ENCODE measurements around the gene CHERP. TPM values are rescaled to one million over a fixed set of nuclear protein-coding genes. Genes with fewer than 3 reads are reported as not detected.

CHERP gene
- total and polyA plus RNA-seq, 2 of the 8 experiments (the other 6 are each of a cell fraction or from before 2014, with no cell fraction given), result 13.9 to 73.7 TPM

DNA sequence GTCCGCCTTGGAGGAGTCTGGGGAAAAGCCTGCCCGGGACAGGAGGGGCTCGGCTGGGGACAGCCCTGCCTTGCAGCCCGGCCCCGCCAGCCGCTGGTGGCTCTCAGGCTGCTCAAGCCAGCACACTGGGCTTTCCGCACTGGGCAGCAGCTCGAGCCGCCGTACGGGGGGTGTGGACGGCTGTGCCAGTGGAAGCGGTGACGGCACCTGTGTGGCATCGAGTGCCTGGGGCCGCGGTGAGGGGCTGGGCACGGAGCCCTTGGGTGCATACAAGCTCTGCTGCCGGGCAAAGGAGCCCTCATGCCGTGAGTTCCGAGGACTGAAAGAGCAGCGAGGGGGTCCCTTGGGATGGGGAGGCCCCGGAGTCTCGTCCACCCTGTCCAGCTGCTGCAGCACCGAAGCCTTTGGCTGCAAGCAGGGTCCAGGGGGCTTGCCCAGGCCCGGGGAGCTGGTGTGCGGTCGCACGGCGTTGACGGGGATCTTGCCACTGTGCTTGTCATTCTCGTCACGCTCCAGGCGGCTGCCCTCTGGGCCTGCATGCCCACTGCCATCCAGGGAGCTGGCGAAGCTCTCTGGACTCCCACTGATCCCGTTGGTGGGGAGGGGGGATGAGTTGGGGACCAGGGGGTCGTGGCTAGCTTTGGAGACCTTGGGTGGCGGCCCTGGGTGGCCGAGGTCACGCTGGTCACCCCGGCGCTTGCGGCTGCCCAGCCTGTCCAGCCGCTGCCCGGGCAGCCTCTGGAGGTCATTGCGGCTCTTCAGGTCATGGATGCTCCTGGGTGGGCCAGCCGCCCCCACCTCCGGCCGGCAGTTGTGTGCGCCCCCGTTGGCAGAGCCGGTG is 34.7 kb upstream of the CHERP start:
- no peak overlapping the region for H3K23ac ChIP-seq (ENCODE audit: insufficient read length)
- no peak for DNase-seq (ENCODE audit: low read depth in 1 of 2, low spot score in 2 of 2)
- peaks cover 0 to 3% (median 0%) of the 10 kb centered on the region in 4 experiments; a peak in 4 of 7 replicates for H3K4me1 ChIP-seq (replicated peaks in 1 of 4; ENCODE audit: control insufficient read depth in 3 of 4, insufficient read depth in 4 of 4, low read length in 3 of 4)
- no peak overlapping the region for H3K4me2 ChIP-seq (ENCODE audit: insufficient read depth in 1 of 2, low read depth in 2 of 2, low read length in 2 of 2)
- no peak overlapping the region for H2BK12ac ChIP-seq (ENCODE audit: low read depth, low read length)
- ChIA-PET POLR2A (ENCODE audit: partially characterized antibody) (interaction anchor here (0.7 to 2.6 kb wide), 6 partner anchors 7 to 51 kb away, joined by 3 to 11 read pairs (median 4); partner anchors contain the start of gene MED26), CTCF (ENCODE audit: partially characterized antibody) (interaction anchor here (0.7 kb wide), 1 partner anchor 70 kb away, joined by 3 read pairs; no protein-coding TSS in a partner anchor)
- no peak overlapping the region for H3K9ac ChIP-seq (replicated peaks in 1 of 4; ENCODE audit: extremely low read depth in 1 of 4, low read depth in 3 of 4, low read length in 3 of 4)
- no peak overlapping the region for H4K5ac ChIP-seq (ENCODE audit: insufficient read length, low read depth, low read length)
- H4K8ac ChIP-seq (ENCODE audit: extremely low read depth, insufficient read depth, low read length), result peak overlapping the region; percentile 35; the same call in 1 of the 2 replicates
- H3K79me2 ChIP-seq (ENCODE audit: control insufficient read depth in 1 of 2, insufficient read depth in 2 of 2, low read length in 2 of 2), result peaks cover 0 to 62% of the 10 kb centered on the region in 2 experiments; a peak in 2 of 4 replicates
- H3K27ac ChIP-seq (ENCODE audit: low read depth, low read length), result no peak overlapping the region
- no peak overlapping the region for H2AFZ ChIP-seq (ENCODE audit: low read length)
- H2BK5ac ChIP-seq (ENCODE audit: low read depth, low read length), result no peak overlapping the region
- H2BK20ac ChIP-seq (ENCODE audit: low read length), result no peak overlapping the region
- WGBS, 2 experiments (ENCODE audit: extremely low coverage in 1 of 2, insufficient coverage in 1 of 2, insufficient read length in 1 of 2, insufficient replicate concordance in 2 of 2, low coverage in 1 of 2, low lambda C conversion rate in 2 of 2, missing lambda C conversion rate in 1 of 2), result 91% methylated on average over 42 of the region's 52 CpGs; no CpG with 5 or more reads in 1 of the 2 experiments
- H4K91ac ChIP-seq (replicated peaks; ENCODE audit: insufficient read length, low read length), result no peak overlapping the region
- FAIRE-seq, result no peak
- no peak overlapping the region for H3K4ac ChIP-seq (replicated peaks; ENCODE audit: insufficient read length, low read depth, low read length)
- H3K18ac ChIP-seq (ENCODE audit: extremely low read depth, low read length), result no peak overlapping the region
- peaks cover 0 to 18% (median 7%) of the 10 kb centered on the region in 4 experiments; a peak in 6 of 8 replicates for H3K36me3 ChIP-seq (ENCODE audit: control insufficient read depth in 2 of 4, insufficient read depth in 4 of 4, low read length in 3 of 4)
- peaks cover 16 to 26% of the 10 kb centered on the region in 2 experiments for H4K20me1 ChIP-seq (replicated peaks in 1 of 2; ENCODE audit: control insufficient read depth in 1 of 2, insufficient read depth in 2 of 2, low read length in 2 of 2)
- H3K4me3 ChIP-seq (ENCODE audit: extremely low read depth in 1 of 4, insufficient read depth in 2 of 4, low read depth in 3 of 4, low read length in 4 of 4), result no peak overlapping the region
- H2BK120ac ChIP-seq (replicated peaks; ENCODE audit: low read depth, low read length), result no peak overlapping the region
- no peaks in the 10 kb centered on the region for H3K27me3 ChIP-seq (replicated peaks in 1 of 4; ENCODE audit: control insufficient read depth in 3 of 4, extremely low read depth in 1 of 4, insufficient read depth in 3 of 4, low read length in 3 of 4)
- H2BK15ac ChIP-seq (ENCODE audit: low read length), result no peak overlapping the region
- peaks cover 33% of the 10 kb centered on the region for H3K79me1 ChIP-seq (ENCODE audit: low read depth, low read length)
- no peak overlapping the region for H2AK5ac ChIP-seq (ENCODE audit: low read depth, low read length)
- H3K56ac ChIP-seq (replicated peaks; ENCODE audit: insufficient read length, low read depth, low read length), result no peak overlapping the region
- no peaks in the 10 kb centered on the region for H3K9me3 ChIP-seq (ENCODE audit: insufficient read depth in 2 of 2, low read depth in 1 of 2, low read length in 1 of 2)
- H3K14ac ChIP-seq (ENCODE audit: insufficient read length), result no peak overlapping the region
- peaks cover 4% of the 10 kb centered on the region; the same call in 1 of the 2 replicates for H3K23me2 ChIP-seq (ENCODE audit: low read depth, low read length)
- TF ChIP-seq TBP (IDR thresholded peaks at IDR 0.05; ENCODE audit: low read depth, low read length) (no peak), RNF2 (IDR thresholded peaks at IDR 0.05; ENCODE audit: borderline replicate concordance, low read depth, low read length, missing control alignments, poor library complexity, severe bottlenecking) (no peak), POLR2A (IDR thresholded peaks at IDR 0.05; ENCODE audit: control extremely low read depth in 1 of 2, low read depth in 2 of 2, low read length in 2 of 2) (no peak), EZH2 (IDR thresholded peaks at IDR 0.05; ENCODE audit: low read depth, low read length, severe bottlenecking) (no peak), RBBP5 (IDR thresholded peaks at IDR 0.05; ENCODE audit: borderline replicate concordance, low read depth, low read length) (no peak), TEAD4 (IDR thresholded peaks at IDR 0.05; ENCODE audit: low read depth, low read length) (no peak), CBX8 (IDR thresholded peaks at IDR 0.05; ENCODE audit: borderline replicate concordance, low read depth, low read length) (no peak), CEBPB (IDR thresholded peaks at IDR 0.05; ENCODE audit: low read depth, low read length) (no peak)
- TF ChIP-seq, protein P1, sequence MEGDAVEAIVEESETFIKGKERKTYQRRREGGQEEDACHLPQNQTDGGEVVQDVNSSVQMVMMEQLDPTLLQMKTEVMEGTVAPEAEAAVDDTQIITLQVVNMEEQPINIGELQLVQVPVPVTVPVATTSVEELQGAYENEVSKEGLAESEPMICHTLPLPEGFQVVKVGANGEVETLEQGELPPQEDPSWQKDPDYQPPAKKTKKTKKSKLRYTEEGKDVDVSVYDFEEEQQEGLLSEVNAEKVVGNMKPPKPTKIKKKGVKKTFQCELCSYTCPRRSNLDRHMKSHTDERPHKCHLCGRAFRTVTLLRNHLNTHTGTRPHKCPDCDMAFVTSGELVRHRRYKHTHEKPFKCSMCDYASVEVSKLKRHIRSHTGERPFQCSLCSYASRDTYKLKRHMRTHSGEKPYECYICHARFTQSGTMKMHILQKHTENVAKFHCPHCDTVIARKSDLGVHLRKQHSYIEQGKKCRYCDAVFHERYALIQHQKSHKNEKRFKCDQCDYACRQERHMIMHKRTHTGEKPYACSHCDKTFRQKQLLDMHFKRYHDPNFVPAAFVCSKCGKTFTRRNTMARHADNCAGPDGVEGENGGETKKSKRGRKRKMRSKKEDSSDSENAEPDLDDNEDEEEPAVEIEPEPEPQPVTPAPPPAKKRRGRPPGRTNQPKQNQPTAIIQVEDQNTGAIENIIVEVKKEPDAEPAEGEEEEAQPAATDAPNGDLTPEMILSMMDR (IDR thresholded peaks at IDR 0.05; ENCODE audit: control extremely low read depth in 1 of 3, insufficient read depth in 1 of 3, low read depth in 1 of 3, low read length in 3 of 3), result no peak

Measured in H1 (cell line).